Fibroblast of skin of right biceps (primary cell): Measurements from ENCODE around the gene CST9.
"Not testable (repeated sequence)": the region's sequence is repeated elsewhere in the genome, so short reads cannot be mapped to it uniquely, and the experiment has no call there.

ENCODE experiments used
- DNase-seq: peaks from one replicate; pipeline ENCODE4 v3.0.0-alpha.2; 2013

The CST9 gene

DNA sequence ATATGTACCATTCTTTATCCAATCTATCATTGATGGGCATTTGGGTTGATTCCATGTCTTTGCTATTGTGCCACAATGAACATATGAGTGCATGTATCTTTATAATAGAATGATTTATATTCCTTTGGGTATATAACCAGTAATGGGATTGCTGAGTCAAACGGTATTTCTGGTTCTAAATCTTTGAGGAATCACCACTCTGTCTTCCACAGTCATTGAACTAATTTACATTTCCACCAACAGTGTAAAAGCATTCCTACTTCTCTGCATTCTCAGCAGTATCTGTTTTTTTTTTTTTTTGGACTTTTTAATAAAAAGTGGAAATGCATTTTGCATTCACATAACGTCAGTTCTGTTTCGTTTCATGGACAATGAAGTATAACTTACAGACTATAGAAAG, 16.7 kb upstream of the CST9 start:
- DNase-seq = not testable (repeated sequence)

DNA sequence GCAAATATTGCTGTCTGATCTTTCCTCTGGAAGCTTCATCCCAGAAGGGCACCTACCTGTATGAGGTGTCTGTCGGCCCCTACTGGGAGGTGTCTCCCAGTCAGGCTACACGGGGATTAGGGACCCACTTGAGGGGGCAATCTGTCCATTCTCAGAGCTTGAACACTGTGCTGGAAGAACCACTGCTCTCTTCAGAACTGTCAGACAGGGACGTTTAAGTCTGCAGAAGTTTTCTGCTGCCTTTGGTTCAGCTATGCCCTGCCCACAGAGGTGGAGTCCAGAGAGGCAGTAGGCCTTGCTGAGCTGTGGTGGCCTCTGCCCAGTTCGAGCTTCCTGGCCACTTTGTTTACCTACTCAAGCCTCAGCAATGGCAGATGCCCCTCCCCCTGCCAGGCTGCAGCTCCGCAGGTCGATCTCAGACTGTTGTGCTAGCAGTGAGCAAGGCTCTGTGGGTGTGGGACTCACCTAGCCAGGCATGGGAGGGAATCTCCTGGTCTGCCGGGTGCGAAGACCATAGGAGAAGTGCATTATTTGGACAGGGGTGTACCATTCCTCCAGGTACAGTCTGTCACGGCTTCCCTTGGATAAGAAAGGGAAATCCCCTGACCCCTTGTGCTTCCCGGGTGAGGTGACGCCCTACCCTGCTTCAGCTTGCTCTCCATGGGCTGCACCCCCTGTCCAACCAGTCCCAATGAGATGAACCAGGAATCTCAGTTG, 15.1 kb upstream of the CST9 start:
- DNase-seq = not testable (repeated sequence)

DNA sequence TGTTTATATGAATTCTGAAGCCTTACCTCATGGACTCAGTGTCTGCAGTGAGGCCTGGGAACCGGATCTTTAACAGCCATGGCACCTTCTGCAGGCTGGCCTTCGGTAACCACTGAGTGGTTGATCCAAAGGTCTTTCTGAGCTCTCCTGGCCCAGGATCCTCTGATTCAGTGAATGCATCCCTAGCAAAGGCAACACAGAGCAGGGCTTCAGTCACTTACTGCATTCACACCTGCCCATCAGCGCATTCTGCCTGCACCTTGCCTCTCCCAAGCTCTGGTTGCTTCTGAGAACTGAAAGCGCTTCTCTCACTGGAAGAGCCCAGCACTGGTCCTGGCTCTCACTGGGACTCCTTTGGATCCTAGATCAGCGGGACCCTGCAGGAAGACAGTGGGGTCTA, 8.4 kb upstream of the CST9 start:
- DNase-seq = no peak

DNA sequence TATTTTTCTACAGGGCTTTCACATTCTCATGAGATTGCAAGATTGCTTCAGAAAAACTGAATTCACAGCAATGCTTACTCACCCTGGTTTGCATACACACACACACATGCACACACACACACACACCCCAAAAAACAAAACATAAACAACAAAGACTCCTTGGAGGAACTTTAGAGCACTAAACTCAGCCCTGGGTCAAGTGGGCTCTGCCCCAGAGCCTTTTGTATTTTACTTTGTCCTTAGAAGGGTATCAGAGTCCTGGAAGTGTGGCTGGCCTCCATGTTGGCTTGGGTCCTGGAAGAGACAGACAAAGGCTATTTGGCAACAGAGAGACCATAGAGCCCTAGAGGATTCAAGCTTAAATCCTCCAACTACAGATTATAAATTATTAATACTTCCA, 8.0 kb upstream of the CST9 start:
- DNase-seq = no peak

DNA sequence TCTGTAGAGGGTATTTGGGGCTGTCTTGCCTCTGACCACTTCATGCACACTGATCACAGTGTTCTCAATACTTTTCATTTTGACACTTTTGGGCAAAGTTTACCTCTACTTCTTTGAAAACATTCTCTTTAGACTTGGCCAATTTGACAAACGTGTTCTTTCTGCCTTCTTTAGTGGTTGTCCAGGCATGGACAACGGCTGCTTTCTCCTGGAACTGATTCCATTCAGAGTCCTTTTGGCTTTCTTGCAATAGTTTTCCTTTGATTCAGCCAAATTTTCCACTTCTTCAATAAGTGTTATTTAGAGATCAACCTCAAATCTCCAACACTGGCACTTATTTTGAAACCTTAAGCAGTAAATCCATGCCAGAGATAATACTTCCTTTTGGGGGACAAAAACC, 6.7 kb upstream of the CST9 start:
- DNase-seq = no peak

DNA sequence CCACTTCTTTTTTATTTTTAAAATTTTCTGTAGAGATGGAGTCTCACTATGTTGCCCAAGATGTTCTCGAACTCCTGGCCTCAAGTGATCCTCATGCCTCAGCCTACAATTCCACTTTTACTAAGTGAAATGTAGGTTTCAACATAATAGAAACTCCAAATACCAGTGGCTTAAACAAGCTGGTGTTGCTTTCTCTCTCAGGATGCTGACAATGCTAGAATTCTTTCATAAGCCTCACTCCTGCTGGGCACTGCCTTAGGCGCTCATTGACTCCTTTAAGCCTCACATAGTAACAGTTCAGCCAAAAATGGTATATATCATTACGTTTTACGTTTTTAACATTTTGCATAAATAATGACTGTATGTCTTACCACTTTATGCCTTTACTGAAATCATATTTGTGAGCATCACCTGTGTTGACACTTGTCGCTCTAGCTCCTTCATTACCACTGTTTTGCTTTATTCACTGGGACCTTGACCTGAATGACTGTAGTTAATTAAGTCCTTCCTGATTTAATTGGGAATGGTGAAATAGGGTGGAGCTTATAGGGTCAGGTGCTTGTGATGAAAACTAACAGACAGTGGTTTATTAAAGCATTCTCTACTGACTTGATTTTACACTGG, 3.9 kb upstream of the CST9 start:
- no peak for DNase-seq

DNA sequence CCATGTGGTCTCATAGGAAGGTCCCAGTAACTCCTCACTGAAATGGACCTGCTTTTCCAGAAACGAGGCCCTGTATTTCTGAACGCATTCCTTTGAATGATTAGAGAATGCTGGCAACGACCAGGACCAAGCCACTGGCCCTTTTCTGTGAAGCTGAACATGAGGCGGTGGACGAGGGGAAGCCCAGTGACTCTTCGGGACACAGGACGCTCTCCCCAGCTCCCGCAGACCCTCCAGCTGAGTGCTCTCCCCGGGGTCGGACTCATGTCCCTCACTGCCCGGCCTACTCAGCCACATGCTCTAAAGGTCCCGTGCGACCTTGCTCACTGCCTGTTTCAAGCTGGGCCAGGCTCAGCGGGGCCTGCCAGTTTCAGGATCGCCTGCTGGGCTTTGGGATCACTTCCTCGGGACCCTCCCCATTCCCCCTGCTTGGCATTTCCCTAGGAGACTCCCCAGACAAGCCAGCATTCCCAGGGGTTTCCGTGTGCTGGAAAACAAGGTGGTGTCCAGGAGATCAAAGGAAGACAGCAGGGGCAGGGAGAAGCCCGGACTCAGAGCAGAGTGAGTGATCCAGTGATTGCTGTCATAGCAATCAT, 2.6 kb upstream of the CST9 start:
- DNase-seq = no peak

DNA sequence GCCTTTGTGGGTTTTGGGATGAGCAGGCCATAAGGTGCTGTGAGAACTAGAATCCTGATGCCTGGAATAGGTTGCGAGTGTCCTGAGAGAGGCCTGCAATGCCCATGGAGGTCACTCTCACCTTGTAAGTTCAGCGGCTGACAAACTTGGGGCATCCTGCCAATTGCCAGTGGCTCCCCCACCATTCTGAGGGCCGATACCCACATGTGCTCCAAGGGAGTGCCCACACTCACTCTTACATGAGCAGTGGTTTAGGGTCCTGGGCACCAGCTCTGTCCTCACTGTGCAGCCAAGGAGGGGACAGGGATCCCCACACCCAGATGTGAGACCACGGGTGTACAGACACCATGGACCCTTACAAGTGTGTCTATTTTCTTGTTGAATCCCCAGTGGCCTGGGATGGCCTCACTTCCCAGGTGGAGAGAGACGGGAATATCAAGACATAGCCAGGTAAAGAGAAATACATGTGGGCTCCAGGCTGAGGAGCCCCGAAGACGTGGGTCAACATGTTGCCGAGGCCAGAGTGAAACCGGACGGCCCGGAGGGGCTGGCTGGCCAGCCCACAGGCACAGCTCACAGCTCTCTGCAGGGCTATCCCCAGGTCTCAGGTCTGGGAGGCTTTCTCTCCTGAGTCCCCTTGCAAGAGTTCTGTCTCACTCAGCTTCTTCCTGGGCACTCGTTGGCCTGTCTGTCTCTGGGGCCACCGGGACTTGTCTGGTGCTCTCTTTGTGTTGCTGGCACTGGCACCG, 2.0 kb upstream of the CST9 start:
- DNase-seq = no peak

DNA sequence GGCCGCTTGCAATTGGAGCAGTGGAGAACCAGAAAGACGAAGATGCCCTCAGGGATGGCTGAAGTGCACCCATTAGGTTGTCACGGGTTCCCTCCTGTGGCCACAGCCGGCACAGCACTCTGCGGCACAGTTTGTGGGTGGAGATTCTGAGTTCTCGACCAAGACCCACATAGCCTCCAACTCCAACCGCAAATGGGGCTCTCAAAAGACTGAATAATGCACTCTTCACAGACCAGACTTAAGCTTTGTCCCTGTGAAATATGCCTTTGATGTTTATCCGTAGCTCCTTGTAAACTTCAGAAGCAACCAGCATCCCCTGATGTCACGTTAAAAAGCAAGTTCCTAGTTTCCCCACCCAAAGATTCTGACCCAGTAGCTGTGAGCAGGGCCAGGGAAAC, 934 bp upstream of the CST9 start:
- DNase-seq = peak; percentile 58

DNA sequence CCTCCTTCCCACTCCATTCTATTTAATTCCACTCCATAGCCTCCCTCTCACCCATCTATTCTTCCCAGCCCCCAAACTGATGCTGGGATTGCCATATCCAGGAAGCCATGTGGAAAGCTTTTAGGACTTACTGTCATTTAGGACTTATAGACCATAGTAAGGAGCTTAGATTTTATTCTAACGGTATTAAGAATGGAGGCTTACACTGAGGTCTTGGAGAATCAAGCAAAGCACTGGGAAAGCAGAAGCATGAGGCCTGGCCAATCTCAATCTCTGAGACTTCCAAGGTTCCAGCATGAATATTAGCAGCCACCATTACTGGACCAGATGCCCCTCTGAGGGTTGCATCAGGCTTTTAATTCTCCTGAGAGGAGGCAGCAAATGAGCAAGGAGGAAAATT, 1.4 kb downstream of the CST9 start:
- no peak for DNase-seq

DNA sequence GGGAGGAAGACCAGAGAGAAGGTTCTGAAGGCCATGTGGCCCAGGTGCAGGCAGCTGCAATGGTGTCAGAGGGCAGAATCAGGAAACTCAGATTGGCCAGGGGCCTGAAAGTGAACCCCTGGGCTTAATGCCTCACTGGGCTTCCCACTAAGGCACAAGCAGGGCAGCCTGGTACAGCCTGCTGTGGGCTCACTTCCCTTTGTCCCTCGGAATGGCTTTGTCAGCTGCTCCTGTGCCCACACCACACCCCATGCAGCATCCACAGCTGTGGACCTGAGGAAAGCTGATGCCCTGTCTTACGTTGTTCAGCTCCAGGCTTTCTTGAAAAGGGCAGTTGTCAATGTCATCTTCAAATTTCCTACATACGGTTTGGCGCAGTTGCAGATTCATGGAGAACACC, 2.4 kb downstream of the CST9 start:
- no peak for DNase-seq

DNA sequence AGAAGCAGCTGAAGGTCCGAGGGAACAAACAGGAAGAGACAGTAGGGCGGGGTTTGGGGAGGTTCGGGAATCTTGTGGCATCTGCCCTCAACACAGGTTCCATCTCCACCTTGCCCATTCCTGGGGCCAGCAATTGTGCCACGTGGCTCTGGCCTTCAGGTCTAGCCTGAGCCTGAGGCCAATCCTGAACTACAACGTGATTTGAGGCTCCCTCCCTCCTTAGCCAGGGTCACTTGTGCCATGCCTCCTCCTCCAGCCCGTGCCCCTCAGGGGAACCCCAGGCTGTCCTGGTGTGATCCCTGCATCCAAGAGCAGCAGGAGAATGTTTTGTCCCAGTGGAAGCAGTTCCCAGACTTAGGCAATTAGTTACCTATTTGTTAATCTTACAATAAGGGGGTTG, 3.0 kb downstream of the CST9 start:
- DNase-seq = no peak

DNA sequence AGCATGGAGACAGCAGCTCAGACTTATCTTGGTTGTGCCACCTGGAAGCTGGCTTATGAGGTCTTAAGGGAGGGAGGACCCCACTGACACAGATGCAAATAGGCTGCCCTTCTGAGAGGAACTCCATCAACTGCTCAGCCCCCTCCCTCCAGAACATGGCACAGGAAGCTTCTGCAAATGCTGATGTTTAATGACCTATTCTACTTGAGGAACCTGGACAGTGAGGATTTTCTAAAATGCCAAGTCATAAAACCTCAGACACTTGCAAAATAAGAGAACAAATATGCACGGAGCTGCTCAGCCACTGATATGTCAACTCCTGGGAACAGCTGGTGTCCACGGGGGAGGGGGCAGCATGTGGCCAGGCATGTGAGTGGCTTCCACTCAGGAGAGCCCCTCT, 3.5 kb downstream of the CST9 start:
- DNase-seq = no peak

DNA sequence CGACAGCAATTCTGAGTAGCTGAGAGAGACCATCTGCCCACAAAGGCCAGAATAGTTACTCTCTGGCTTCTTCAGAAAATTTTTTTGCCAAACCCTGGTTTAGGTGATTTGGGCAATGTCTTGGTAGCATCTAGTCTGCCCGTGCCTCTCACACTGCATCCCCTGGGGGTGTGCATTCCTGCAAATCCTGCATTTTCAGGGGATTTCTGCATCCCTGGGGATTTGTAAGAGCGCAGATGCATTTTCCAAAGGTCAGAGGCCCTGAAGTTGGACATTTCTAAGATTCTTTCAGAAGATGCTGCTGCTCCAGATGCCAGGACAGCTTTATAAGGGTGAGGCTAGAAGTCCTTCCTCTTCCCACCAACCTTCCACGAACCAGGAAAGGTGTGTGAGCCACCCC, 4.0 kb downstream of the CST9 start:
- no peak for DNase-seq

DNA sequence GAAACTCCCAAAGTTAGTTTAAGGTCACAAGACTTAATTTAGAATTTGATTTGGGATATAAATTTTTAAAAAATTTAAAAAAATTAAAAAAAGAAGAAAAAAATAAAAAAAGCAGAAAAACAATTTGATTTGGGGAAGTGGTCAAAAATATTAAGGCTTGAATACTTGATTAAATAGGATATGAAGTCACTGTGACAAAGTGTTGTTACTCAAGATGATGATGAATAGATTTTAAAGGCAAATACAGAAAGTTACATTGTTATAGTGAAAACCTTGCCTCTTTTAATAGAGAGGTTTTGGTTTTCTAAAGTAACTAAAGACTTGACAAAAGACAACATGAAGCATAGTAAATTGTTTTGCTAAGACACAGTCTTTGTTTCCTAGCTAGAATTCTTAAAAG, 7.2 kb downstream of the CST9 start:
- no peak for DNase-seq

DNA sequence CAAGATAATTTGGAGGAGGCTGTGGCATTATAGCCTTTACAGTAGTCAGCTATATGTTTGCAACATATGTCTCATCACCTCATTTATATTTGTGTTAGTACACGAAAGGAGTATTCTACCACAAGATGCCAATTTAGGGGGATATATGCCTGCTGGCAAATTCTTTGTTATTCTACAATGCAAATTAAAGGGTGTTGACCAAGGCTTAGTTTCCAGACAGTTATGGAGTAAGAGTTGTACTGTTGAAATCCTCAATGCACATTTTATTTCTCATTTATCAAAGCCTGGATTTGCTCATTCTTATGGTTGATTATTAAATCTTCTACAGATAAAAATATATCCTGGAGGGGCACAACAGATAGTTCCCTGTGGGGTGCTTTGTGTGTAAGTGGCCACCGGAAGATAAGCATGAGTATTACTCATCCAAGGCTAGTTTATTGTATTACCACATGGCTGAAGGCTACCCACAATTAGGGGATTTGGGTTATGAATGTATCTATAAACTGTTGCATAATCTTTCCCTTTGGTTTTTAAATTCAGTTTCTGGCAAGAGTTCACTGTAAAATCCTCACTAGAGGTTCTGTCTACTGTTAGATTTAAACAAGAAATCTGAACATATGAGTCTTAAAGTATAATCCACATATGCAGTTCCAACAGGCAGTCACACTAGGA, 9.0 kb downstream of the CST9 start:
- no peak for DNase-seq

DNA sequence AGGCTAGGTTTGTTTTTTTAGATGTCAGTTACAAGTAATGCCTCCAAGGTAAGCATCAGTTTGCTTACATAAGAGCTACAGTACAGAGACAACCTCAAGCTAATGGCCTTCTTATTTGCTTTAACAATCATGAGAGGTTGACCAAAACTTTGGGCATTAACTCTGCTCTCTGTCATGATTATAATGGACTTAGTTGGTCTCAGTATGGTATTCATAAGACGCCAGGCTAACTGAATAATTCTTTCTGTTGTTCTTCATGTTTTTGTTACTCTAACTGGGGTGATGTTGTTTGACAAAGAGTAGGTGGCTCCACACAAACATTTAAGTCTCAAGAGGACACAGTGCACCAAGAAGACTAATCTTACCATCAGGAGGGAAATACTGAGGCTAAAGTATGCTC, 9.8 kb downstream of the CST9 start:
- DNase-seq = no peak

DNA sequence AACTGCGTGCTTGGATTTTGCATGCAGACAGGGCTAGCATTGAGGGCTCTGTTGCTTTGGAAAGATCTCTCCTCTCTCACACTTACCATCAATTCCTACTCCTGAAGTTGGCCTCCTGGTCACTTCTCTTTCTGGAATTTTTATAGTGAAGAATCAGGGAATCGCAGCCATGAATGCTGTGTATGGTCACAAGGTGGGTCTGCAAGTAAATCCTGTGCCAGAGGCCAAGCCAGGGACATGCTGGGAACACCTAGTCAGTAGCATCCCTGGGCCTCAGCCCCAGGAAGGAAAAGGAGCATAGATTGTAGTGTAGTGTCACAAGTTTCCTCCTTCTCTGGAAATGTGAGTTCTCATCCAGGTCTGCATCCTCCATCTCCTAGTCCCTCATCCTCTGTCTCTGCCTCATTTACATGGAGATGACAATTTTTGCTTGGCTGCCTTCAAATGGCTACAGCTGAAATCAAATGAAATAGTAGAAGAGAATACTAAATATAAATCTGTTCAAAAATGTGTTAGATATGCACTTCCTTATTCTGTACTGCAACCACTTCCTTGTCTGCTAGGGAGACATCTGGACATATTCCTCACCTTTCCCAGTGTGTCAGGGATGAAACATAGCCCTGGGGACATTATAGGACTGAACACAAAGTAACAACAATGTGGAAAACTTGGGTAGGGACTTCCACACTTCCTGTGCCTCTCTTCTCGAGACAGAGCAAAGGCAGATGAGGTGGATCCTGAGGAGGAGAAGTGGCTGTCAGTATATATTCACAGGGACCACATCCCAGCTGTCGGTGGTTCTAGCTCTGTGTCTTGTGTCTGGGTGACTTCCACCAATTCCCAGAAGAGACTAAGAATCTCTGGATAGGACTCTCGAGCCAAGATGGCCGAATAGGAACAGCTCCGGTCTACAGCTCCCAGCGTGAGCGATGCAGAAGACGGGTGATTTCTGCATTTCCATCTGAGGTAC, 17.0 kb downstream of the CST9 start:
- no peak for DNase-seq

DNA sequence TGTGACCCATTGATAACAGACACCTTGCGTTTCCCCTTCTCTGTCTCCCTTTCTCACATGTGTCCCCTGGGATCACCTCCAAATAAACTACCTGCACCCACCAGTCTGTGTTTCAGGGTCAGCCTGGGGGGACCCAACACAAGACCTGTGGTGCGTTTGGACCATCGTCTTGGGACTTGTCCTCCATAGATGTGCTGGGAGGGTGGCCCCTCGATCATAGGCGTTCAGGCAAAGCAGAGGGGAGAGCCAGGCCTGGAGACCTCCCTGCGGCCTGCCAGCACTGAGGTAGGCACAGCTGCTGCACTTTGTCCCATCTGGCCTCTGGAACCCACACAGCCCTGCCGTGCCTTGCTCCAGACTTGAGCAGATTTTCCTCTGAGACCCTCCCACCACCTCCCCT, 18.1 kb downstream of the CST9 start:
- DNase-seq = no peak

DNA sequence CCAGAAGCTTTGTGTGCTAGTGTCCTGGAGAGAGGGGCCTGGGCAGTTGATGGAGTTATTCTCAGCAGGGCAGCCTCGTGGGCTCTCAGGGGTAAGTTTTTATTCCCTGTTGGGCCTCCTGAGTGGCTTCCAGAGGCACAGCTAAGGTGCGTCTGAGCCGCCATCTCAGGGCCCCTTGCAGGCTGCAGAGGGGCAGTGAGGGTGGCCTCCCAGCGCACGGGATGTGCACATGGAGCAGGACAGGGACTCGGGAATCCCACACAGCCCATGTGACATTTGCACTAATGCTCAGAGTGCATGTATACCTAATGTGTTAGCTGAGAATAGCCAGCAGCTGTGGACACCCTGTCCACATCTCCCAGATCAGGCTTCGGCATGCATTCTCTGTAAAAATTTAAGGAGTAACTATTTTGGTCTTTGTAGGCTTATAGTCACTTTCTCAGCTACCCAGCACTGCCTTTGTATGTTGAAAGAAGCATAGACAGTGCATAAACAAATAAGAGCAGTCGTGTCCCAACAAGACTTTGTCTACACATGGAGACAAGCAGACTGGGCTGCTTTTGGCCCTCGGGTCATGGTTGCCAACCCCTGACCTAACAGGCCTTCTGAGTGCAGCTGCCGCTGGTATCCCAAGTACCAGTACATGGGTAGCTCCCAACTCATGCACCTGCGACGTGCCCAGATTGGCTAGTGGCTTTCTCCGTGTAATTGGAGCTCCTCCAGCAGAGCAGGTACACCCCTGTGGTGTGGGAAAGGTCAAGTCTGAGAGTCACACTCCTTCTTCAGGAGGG, 18.8 kb downstream of the CST9 start:
- no peak for DNase-seq
